Smooth muscle cell (in vitro differentiated cells): ENCODE results near the gene TPSAB1. TPM values are rescaled to one million over a fixed set of nuclear protein-coding genes. Genes with fewer than 3 reads are reported as not detected.

Experiments used
- DNase-seq: peaks from one replicate; lab custom pipeline; 2025; ENCODE audit not compliant: unreplicated experiment; lab: John Stamatoyannopoulos, UW
- H2AFZ ChIP-seq: fragments of 200-600 bp; sonication (generic); 2 replicates; pipeline ENCODE4 v1.6.0; 2016; ENCODE audit warnings: antibody characterized with exemption, low read depth, mild to moderate bottlenecking
- H3F3A ChIP-seq: fragments of 200-600 bp; sonication (generic); 2 replicates; pipeline ENCODE4 v1.6.0; 2017; ENCODE audit warnings: antibody characterized with exemption, low read depth
- H3K27ac ChIP-seq: fragments of 200-600 bp; sonication (generic); 2 replicates; pipeline ENCODE4 v1.5.1; 2016; ENCODE audit warnings: low read depth, mild to moderate bottlenecking
- H3K27me3 ChIP-seq: fragments of 200-600 bp; sonication (generic); 2 replicates; pipeline ENCODE4 v1.6.1; 2016; ENCODE audit warnings: low read depth, mild to moderate bottlenecking
- H3K36me3 ChIP-seq: fragments of 200-600 bp; sonication (generic); 2 replicates; pipeline ENCODE4 v1.5.1; 2016; ENCODE audit warnings: low read depth
- H3K4me1 ChIP-seq: fragments of 200-600 bp; sonication (generic); 2 replicates; pipeline ENCODE4 v1.5.1; 2016; ENCODE audit warnings: low read depth
- H3K4me2 ChIP-seq: fragments of 200-600 bp; sonication (generic); 2 replicates; pipeline ENCODE4 v1.6.0; 2016; ENCODE audit warnings: mild to moderate bottlenecking
- H3K4me3 ChIP-seq: fragments of 200-600 bp; sonication (generic); 2 replicates; pipeline ENCODE4 v1.5.1; 2016; ENCODE audit warnings: mild to moderate bottlenecking
- H3K79me2 ChIP-seq: fragments of 200-600 bp; sonication (generic); 2 replicates; pipeline ENCODE4 v1.6.0; 2016; ENCODE audit warnings: low read depth, mild to moderate bottlenecking
- H3K9ac ChIP-seq: fragments of 200-600 bp; sonication (generic); 2 replicates; pipeline ENCODE4 v1.6.0; 2016; ENCODE audit warnings: low read depth
- H3K9me3 ChIP-seq: fragments of 200-600 bp; sonication (generic); replicated peaks from 2 replicates; pipeline ENCODE4 v1.5.1; 2016; ENCODE audit warnings: low read depth
- H4K20me1 ChIP-seq: fragments of 200-600 bp; sonication (generic); 2 replicates; pipeline ENCODE4 v1.6.0; 2016; ENCODE audit warnings: low read depth
- WGBS: methylation state at CpG from one replicate; pipeline ENCODE4 v1.1.7; 2016; ENCODE audit warnings: low lambda C conversion rate; 5-methylcytosine and 5-hydroxymethylcytosine counted together
- polyA plus RNA-seq: library from polyadenylated mRNA; unstranded; fragments of >200 nt; fragmentation: Nextera tagmentation; extraction: Ambion mirVana; gene quantifications from 2 replicates; pipeline ENCODE4 v1.2.1, GENCODE V29; 2016
- total RNA-seq: library from RNA; depleted of rRNA; stranded (reverse); fragments of >200 nt; gene quantifications from 2 replicates; pipeline ENCODE4 v1.2.3, GENCODE V29; 2014
- TF ChIP-seq, protein P1 (sequence below): fragments of 200-600 bp; sonication (generic); IDR thresholded peaks from 2 replicates; pipeline ENCODE4 v1.5.1; 2017; ENCODE audit warnings: borderline replicate concordance, mild to moderate bottlenecking, antibody characterized with exemption; ENCODE audit not compliant: insufficient read depth, poor library complexity, severe bottlenecking

The TPSAB1 gene
- total and polyA plus RNA-seq, 2 experiments from 2014 or later: not detected

DNA sequence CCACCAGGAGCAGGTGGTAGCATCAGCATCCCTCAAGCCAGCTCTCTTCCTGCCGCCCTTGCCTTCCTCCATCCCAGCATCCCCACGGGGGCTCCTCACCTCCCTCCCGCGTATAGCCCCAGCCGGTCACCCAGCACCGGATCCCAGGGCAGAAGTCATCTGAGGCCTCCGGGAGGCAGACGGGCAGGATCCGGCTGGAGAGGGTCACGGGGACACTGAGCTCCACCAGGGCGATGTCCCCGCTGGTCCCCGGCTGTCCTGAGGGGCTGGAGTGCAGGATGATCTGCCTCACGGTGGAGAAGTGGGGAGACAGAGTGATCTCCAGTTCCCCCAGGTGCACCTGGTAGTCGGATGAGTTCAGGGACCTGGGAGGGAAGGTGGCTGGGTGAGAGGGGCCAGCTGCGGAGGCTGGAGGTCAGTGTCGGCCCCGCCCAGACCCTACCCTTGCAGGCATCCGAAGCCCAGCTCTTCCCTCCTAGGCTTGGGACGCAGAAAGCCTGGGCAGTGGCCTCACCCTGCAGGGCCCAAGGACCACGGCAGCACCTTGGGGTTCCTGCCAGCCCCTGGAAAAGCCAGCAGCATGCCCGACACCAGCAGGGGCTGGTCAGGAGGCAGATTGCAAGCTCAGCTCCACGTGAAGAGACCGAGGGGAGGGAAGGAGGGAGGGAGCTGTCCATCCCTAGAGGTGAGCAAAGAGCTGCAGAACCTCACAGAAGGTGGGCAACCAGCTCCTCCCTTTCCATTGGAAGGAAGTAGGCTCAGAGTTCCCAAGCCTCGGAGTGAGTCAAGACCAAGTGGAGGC is 17.8 kb upstream of the TPSAB1 start:
- H3K9me3 ChIP-seq: no peaks in the 10 kb centered on the region
- no peak for DNase-seq
- H3K4me1 ChIP-seq: no peaks in the 10 kb centered on the region
- H3K36me3 ChIP-seq: no peaks in the 10 kb centered on the region
- no peak overlapping the region for H3K27ac ChIP-seq
- H3K4me3 ChIP-seq: no peak overlapping the region
- H3K79me2 ChIP-seq: no peaks in the 10 kb centered on the region
- no peak overlapping the region for H3K4me2 ChIP-seq
- TF ChIP-seq, protein P1, sequence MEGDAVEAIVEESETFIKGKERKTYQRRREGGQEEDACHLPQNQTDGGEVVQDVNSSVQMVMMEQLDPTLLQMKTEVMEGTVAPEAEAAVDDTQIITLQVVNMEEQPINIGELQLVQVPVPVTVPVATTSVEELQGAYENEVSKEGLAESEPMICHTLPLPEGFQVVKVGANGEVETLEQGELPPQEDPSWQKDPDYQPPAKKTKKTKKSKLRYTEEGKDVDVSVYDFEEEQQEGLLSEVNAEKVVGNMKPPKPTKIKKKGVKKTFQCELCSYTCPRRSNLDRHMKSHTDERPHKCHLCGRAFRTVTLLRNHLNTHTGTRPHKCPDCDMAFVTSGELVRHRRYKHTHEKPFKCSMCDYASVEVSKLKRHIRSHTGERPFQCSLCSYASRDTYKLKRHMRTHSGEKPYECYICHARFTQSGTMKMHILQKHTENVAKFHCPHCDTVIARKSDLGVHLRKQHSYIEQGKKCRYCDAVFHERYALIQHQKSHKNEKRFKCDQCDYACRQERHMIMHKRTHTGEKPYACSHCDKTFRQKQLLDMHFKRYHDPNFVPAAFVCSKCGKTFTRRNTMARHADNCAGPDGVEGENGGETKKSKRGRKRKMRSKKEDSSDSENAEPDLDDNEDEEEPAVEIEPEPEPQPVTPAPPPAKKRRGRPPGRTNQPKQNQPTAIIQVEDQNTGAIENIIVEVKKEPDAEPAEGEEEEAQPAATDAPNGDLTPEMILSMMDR: no peak
- no peak overlapping the region for H2AFZ ChIP-seq
- H3F3A ChIP-seq: no peaks in the 10 kb centered on the region
- H3K9ac ChIP-seq: no peak overlapping the region
- no peaks in the 10 kb centered on the region for H3K27me3 ChIP-seq
- H4K20me1 ChIP-seq: no peaks in the 10 kb centered on the region
- 89% methylated on average over 25 of the region's 25 CpGs for WGBS

- Histone ChIP-seq H3K4me2 (no peak overlapping the region), H2AFZ (no peak overlapping the region), H3K27ac (no peak overlapping the region), H3K9ac (no peak overlapping the region), H3K79me2 (no peaks in the 10 kb centered on the region), H3K4me1 (no peaks in the 10 kb centered on the region), H3K4me3 (no peak overlapping the region), H4K20me1 (no peaks in the 10 kb centered on the region), H3K36me3 (no peaks in the 10 kb centered on the region), H3K9me3 (no peaks in the 10 kb centered on the region), H3F3A (no peaks in the 10 kb centered on the region), H3K27me3 (no peaks in the 10 kb centered on the region)
- DNase-seq: no peak
- TF ChIP-seq, protein P1: no peak
- 92% methylated on average over 37 of the region's 38 CpGs for WGBS
Measured at GRCh38 chr16:1223355-1224214, 16.9 kb upstream of the TPSAB1 start.

- H3K4me3 ChIP-seq: no peak overlapping the region
- no peaks in the 10 kb centered on the region for H3K27me3 ChIP-seq
- DNase-seq: no peak
- H3K4me1 ChIP-seq: no peaks in the 10 kb centered on the region
- no peaks in the 10 kb centered on the region for H3F3A ChIP-seq
- H3K9me3 ChIP-seq: no peaks in the 10 kb centered on the region
- H2AFZ ChIP-seq: no peak overlapping the region
- no peaks in the 10 kb centered on the region for H3K79me2 ChIP-seq
- H3K27ac ChIP-seq: no peak overlapping the region
- H3K36me3 ChIP-seq: no peaks in the 10 kb centered on the region
- H3K9ac ChIP-seq: no peak overlapping the region
- TF ChIP-seq, protein P1: no peak
- H4K20me1 ChIP-seq: no peaks in the 10 kb centered on the region
- 91% methylated on average over 9 of the region's 9 CpGs for WGBS
- no peak overlapping the region for H3K4me2 ChIP-seq
Measured at GRCh38 chr16:1224558-1224957, 15.9 kb upstream of the TPSAB1 start.
